Head of caudate nucleus (tissue), 42 donors: ENCODE data around the gene MUS81.

Experiments
- DNase-seq, 42 donors: peaks; one replicate each; pipeline versions ENCODE4 v3.0.0 to v3.0.0-alpha.2; 2020 to 2021; ENCODE audit warnings: mixed read lengths in 7 of 42
- intact Hi-C: fragments of 100-400 bp; cut with DNase I; formaldehyde crosslinking; loops from one replicate; pipeline ENCODE4 v1.15.0; 2022

Gene MUS81

GRCh38 chr11:65896034-65896999 lies 36.1 kb downstream of the MUS81 start:
- DNase-seq: no peak
- intact Hi-C loops: no loop called here

DNA sequence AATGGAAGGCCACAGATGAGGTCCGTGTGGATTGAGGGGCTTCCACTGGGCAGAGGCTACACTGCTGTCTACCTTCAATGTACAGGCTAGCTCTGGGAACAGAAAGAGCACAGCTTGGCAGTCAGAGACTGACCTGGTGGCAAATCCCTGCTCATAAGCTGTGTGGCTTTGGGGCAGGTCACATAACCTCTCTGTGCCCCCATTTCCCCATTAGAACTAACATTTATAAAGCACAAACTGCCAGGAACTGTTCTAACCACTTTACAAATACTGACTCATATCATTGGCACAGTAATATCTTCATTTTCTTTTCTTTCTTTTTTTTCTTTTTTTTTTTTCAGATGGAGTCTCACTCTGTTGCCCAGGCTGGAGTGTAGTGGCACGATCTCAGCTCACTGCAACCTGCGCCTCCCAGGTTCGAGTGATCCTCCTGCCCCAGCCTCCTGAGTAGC lies 36.8 kb downstream of the MUS81 start:
- no peak for DNase-seq
- intact Hi-C loops: no loop called here

DNA sequence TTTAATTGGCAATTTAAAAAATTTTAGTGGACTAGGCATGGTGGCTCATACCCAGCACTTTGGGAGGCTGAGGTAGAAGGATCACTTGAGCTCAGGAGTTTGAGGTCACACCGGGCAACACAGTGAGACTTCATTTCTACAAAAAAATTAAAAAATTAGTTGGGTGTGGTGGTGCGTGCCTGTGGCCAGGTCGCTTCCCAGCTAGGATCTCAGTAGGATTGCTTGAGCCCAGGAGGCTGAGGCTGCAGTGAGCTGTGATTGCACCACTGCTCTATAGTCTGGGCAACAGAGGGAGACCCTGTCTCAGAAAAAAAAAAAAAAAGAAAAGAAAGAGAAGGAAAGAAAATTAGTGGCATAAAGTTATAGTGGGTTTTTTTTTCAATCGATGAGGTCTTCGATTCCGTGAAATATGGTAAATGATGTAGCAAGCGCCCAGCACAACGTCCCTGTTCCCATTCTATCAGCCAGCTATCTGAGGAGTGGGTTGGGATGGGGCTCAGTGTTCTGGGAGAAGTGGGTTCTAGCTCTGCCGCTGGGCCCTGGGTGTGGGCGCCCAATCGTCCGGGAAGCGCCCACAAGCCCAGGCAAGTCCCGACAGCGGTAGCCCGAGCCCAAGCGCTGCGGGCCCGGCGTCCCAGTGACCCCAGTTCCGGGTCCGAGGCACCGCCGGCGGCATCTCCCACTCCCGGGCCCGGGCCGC lies 38.6 kb downstream of the MUS81 start:
- intact Hi-C loops: no loop called here
- DNase-seq: no peak

DNA sequence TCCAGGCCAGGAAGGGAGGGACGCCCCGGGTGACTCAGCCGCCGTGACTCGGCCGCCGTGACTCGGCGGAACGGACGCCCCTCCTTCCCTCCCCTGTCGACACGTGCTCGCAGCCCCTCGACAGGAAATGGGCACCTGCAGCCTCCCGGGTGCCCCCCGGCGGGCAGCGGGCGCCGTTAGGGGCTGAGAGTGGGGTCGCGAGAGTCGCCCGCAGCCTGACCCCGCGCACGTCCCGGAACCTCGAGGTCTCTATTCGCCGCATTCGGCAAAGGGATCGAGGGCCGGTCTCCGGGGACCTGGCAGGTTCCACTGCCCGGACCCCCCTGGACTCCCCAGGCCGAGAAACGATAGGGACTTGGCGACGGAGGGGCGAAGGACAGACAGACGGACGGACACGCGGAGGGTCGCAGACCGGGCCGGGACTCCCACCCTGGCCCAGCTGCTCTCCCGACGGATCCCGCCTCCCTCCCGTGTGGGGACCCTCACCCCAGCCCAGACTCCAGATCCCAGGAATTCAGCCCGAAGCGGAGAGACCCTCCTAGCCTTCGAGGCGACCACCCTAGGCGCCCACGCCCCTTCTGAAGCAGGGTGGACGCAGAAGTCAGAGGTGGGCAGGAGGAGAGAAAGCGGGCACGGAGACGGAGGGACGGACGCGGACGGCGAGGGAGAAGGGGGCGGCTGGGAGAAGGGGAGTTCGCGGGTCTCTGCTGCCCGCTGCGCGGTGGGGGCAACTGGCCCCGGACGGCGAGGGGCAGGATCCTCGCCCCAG lies 39.3 kb downstream of the MUS81 start:
- peak in 1 of 42 donors; percentile 55 for DNase-seq
- intact Hi-C loops: no loop called here

DNA sequence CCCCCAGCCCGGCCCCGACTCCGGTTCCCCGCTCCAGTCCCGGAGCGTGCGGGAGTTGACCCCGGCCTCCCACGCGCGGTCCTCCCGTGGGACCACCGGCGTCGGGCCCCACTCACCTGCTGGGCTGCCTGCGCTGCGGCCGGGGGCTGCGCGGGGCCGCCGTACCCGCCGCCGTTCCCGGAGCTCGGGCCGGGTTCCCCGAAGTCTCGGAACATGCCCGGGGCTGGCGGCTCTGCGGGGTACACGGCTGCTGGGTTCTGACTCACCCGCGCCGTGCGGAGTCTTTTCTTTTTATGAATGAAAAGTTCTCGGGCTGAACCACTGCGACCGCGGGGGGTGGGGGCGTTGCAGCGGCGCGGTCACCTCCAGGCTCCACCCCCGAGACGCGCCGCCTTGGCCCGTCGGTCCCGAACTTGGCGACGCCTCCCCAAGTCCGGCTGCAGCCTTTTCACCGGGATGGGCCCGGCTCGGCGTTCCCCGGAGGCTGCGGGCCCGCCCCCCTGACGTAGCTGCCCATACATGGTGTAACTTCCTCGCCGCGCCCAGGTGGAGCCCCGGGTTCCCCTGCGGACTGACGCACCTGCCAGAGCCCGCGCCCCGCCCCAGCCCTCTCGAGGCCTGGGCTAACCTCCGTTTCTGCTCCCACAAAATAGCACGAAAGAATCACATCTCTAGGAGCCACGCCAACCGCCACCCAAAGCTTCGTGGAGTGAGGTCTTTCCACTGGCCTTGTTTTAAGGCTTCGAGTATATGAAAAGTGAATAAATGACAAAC lies 40.1 kb downstream of the MUS81 start, which contains the start of gene FOSL1:
Gene FOSL1 (minus strand): TSS at position 264 of the 774 bp plus-strand sequence. CDS start 49 bp downstream, at position 215.
- peak in 41 of 42 donors; percentile 59 to 91 (median 78) for DNase-seq
- intact Hi-C loops: no loop called here

DNA sequence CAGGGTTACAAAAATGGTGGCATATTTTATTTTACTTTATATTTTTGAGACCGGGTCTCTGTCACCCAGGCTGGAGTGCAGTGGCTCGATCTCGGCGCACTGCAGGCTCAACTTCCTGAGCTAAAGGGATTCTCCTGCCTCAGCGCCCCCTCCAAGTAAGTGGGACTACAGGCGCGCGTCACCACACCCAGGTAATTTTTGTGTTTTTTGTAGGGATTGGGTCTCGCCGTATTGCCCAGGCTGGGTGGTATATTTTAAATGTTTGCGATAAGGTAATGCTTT lies 40.6 kb downstream of the MUS81 start:
- intact Hi-C loops: no loop called here

DNA sequence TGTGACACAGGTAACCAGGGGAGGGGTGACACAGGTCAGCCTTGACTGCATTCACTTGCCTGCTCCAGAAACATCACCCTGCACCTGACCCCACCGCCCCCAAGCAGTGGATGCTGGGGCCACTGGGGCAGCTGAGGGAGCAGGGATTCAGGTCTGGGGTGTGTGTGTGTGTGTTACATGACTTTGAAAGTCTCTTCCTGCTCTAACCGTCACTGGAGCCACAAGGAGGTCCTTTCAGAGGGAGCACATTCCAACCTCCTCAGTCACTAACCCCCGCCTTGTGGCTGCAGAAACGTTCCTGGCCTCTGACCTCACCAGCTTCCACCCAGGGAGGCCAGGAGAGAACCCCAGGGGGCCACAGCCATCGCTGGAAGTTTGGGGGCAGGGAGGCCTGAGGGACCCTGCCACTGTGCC lies 42.8 kb downstream of the MUS81 start:
- intact Hi-C loops: no loop called here
- DNase-seq: no peak

More for the DNA sequence above, 40.6 kb downstream of the MUS81 start:
- no peak for DNase-seq

DNA sequence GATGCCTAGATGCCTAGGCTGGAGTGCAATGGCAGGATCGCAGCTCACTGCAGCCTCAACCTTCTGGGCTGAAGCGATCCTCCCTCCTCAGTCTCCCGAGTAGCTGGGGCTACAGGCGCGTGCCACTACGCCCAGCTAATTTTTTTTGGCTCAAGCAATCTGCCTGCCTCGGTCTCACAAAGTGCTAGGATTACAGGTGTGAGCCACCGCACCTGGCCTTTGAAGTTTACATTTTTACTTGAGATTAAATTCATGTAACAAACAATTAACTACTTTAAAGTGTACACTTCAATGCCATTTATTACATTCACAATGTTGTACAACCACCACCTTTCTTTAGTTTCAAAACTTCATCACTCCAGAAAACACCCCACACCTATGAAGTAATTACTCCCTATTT lies 43.5 kb downstream of the MUS81 start:
- no peak for DNase-seq
- intact Hi-C loops: no loop called here

DNA sequence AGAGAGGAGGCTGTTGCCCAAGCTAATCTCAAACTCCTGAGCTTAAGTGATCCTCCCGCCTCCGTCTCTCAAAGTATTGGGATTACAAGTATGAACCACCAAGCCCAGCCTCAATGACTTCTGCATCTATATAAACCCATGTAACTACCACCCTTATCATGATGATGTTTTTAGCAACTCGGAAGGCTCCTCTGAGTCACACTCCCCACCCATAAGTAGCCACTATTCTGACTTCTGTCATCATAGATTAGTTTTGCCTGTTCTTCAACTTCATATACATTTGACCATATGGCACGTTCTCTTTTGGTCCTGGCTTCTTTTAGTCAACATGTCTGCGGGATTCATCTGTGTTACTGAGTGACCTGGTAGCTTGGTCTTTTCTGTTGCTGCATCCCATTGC lies 46.4 kb downstream of the MUS81 start:
- intact Hi-C loops: no loop called here
- DNase-seq: no peak

GRCh38 chr11:65907878-65908277 lies 47.6 kb downstream of the MUS81 start:
- DNase-seq: no peak
- intact Hi-C loops: no loop called here

DNA sequence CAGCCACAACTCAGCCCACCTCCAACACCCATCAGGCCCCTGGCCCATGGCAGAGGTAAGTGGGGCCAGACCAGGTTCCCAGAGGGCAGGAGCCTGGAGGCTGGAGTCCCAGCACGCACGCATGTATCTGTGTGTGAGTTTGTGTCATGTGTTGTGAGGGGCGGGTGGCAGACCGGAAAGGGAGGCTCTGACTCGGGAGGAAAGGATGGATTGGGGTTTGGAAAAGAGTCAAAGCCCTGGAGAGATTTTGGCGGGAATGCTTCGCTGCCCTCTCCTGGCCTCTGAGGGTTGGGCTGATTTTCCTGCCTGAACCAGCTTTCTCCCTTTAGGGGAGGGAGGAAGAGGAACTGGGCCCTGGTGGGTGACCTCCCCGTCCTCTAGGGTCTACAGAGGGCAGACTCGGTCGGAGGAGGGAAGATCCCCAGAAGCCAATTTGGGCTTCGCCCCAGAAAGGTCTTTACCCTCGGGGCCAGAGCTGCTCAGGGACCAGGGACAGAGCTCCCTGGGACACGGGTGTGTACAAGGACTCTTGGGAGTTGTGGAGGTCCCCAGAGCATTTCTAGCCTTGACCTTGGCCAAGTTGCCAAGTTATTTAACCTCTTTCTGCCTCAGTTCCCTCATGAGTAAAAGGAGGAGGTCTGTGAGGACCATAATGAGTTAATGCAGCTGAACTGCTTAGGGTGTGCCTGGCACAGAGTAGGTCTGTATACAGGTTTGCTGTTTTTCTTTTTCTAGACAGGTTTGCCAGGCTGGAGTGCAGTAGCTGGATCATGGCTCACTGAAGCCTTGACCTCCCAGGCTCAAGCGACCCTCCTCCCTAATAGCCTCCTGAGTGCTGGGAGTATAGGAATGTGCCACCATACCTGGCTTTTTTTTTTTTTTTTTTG lies 51.7 kb downstream of the MUS81 start:
- intact Hi-C loops: no loop called here

GRCh38 chr11:65912845-65913244 lies 52.6 kb downstream of the MUS81 start:
- intact Hi-C loops: no loop called here
- no peak for DNase-seq

More for the DNA sequence above, 51.7 kb downstream of the MUS81 start:
- DNase-seq: no peak

GRCh38 chr11:65915101-65915820 lies 55.0 kb downstream of the MUS81 start:
- DNase-seq: no peak
- intact Hi-C loops: loop anchor here (5.0 kb wide), 2 partner anchors 33 to 47 kb away; partner anchors contain the start of gene SART1

GRCh38 chr11:65915821-65916251 lies 55.6 kb downstream of the MUS81 start:
- intact Hi-C loops: loop anchor here (5.0 kb wide), 2 partner anchors 34 to 46 kb away; partner anchors contain the start of gene SART1
- peak in 41 of 42 donors; percentile 33 to 92 (median 63) for DNase-seq
